HG03460 (cell line): ENCODE results near the gene CYB561A3.
A peak's percentile ranks its signal among the peaks of the same experiment; 100 is the strongest.
"Not testable (repeated sequence)": the region's sequence is repeated elsewhere in the genome, so short reads cannot be mapped to it uniquely, and the experiment has no call there.

Source experiments
- ATAC-seq: cut with Tn5 transposase; IDR thresholded peaks from one replicate; pipeline ENCODE4 v1.9.1; 2021; ENCODE audit not compliant: unreplicated experiment

The CYB561A3 gene, protein sequence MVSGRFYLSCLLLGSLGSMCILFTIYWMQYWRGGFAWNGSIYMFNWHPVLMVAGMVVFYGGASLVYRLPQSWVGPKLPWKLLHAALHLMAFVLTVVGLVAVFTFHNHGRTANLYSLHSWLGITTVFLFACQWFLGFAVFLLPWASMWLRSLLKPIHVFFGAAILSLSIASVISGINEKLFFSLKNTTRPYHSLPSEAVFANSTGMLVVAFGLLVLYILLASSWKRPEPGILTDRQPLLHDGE

DNA sequence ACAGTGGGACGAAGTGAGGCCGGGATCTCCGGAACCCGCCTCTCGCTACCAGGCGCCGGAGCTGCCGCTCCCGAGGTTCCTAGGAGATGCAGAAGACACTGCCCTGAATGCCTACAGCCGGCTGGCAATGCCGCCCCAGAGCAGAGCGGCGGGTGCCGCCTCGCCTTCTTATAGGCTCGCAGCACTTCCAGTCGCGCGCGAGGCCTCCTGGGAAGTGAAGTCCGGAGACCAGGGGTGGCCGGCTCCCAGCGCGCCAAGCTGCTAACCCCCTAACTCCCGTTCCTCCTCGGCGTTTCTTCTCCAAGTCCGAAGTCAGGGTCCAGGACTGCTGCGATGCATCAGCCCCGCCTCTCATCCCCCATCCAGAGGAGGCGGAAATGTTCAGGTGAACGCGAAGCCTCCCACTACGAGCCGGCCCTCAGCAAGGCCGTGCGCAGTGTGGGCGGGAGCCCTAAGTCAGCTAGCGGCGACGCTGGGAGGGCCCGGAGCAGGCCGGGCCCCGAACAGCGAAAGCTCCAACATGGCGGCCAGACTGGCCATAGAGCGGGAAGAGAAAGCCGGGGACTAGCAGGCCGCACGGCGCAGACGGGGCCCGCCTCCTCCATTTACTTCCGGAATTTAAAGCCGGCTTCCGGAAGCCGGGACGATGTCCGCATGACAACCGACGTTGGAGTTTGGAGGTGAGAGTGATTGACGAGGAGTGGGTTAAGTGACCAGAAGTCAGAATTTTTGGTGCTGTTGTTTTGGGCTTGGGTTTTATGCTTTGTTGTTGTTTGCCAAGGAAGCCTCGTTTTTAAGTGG is at the start of gene CYB561A3, which contains the start of gene TMEM138:
TSS of gene CYB561A3 (minus strand) at position 142 of the 801 bp plus-strand sequence. CDS start 5,169 bp downstream, outside the sequence.
TSS of gene TMEM138 (plus strand) at position 634 of the 801 bp plus-strand sequence. CDS start 2,017 bp downstream, outside the sequence.
- peak; percentile 81 for ATAC-seq

DNA sequence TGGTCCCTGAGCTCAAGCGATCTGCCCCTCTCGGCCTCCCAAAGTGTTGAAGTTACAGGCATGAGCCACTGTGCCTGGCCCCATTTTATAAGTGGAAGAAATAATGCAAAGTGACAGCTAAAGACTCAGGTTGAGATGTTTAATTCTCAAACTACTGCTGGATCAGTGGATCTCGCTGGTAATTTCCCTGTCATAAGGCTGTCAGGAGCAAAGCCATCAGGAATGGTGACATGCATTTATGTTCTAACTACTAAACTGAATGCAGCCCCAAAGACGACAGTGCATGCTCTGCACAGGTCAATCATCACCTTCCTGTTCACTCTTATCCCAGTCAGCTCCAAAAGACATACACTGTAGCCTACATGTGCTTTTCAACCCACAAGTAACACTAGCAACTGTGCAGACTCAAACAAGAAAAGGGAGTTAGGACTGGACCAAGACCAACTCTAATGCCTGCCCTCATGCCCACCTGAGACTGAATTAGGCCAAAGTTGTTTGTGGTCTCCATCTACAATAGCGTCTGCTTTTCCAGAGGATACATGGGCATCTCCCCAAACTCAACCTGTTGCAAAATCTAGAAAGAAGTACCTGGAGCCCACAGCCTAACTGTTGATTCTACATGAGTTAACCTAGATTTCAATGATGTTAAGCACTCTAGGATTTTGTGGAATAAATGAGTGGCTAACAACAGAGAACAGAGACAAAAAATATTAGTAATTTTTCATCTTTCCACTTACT is 45.5 kb upstream of the CYB561A3 start:
- no peak for ATAC-seq

DNA sequence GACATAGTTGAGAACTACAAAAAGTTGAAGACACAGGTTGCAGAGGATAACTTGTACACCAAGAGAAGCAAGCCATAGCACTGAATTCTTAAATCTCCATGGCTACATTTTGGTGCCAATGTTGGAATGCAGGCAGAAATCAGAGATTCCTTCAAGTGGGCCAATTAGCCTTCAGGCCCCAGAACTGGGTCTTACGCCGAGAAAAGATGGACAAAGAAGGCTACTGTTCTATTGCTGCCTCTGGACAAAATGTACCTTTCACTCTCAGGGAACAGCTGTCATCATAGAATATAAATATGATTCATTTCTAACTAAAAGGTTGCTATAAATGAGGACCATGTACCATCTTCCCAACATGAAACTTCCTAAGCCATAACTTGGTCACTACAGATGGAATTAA is 44.4 kb upstream of the CYB561A3 start:
- ATAC-seq = no peak

DNA sequence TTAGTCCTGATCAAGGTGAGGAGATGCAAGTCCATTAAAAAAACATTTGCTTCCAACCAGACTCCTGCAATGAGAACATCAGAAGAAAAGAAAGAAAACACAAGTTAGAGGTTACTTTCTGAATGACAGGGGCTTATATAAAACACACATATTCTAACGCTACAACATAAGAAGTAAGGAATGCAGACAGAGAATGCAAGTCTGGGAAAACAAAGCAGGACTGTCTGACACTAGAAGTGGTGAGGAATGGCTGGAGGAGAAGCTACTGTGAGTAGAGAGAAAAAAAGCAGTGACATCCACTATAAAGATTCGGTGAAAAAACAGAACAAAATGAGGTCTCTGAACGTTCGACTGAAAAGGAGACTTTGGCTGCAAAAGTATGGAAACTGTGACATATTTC is 43.0 kb upstream of the CYB561A3 start:
- no peak for ATAC-seq

DNA sequence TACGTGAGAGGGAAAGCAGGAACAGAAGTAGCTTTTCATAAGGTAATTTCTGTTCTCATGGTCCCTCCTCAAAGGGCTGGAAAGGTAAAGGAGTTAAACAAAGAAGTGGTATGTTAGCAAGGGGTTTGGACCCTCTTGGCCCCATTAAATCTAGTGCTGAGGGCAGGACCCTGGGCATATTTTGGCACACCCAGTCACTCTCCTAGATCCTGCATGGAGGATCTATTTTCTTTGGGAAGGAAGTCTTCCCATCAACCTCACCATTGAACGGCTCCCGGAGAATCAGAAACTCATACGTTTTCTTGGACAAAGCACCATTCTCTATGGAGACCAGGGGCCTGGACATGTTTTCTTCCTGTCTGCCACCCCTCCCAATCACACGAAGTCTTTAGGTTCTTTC is 42.4 kb upstream of the CYB561A3 start:
- no peak for ATAC-seq

DNA sequence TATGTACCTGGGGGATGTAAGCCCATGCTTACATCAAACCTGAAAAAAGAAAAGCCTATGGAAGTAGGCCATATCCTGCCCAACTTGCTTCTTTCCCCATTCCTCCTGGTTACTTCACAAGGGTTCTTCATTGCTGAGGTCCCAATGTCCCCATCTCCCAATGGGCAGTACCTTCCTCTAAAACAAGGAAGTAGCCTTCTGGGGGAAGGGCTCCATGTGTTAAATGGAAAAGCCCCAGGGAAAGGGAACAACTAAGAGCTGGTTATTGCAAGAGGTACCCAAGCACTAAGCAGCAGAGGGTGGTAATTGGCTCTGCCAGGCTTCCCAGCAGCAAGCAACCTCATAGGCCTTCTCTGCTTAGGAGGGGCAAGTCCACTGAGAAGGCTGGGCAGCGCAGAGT is 42.0 kb upstream of the CYB561A3 start:
- no peak for ATAC-seq

DNA sequence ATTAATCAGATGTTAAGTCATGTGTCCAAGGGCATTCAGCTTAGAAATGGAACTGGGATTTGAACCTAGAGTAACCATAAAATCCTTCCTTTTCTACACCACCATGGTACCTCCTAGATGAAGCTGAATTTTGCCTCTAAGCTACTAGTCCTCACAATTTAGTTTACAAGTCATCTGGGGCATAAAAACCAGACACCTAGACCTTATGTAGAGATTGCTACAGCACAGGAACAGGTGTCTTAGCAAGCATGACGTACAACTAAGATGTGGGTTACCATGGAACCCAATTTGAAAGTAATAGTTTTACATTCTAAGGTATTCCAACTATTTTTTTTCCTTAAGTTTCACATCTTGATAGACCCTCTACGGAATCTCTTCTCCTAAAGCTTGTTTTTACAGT is 39.9 kb upstream of the CYB561A3 start:
- ATAC-seq = no peak

DNA sequence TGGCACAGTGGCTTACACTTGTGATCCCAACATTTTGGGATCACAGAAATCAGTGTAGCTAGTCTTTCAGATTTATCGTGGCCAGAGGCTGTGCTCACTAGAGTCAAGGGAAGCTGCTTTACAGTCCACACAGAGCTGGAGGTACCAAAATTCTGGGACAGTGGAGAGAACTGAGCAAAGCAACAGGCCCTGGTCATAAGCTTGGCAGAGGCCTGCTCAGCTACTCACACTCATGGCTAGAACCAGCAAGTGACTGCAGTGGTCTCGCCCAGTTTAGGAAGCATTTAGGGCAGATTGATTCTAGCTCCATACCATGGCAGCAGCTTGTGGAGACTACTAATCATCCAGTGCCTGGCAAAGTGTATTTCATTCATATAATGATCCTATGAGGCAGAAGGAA is 39.5 kb upstream of the CYB561A3 start:
- no peak for ATAC-seq

DNA sequence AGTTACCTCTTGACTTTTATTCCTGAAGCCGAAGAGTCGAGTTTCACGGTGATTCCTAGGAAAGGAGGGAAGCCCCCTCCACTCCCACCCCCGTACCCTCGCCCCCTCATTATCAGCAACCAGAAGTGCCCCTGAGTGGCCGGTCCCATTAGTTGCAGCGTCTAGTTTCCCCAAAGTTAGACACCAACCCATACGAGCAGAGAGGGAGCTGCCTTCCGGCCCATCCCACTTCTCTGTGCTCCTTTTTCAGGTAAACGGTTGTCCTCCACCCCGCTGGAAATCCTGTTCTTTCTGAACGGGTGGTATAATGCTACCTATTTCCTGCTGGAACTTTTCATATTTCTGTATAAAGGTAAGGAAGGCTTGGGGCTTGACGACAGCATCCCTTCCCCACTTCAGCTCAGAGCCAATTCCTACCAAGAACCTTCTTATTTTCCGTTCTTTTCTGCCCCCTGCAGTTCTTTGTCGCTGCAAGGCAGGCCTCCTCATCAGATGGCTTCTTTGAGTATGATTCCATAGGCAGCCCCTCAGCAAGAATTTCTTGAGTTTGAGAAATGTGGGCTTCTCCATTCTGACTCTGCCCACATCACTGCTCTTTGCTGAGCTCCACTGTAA is 31.4 kb upstream of the CYB561A3 start:
- ATAC-seq = no peak

DNA sequence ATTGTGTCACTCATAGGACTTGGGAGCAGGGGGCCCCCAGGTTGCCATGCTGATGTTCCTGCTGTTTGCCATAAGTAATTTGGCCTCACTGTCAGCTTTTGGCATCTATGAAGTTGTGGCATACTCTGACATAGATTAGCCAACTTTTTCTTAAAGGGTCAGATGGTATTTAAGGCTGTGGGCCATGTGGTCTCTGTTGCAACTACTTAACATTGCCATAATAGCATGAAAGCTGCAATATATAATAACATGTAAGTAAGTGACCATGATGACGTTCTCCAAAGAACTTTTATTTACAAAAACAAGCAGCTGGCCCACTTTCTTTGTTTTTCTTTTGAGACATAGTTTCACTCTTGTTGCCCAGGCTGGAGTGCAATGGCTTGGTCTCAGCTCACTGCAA is 28.5 kb upstream of the CYB561A3 start:
- no peak for ATAC-seq

DNA sequence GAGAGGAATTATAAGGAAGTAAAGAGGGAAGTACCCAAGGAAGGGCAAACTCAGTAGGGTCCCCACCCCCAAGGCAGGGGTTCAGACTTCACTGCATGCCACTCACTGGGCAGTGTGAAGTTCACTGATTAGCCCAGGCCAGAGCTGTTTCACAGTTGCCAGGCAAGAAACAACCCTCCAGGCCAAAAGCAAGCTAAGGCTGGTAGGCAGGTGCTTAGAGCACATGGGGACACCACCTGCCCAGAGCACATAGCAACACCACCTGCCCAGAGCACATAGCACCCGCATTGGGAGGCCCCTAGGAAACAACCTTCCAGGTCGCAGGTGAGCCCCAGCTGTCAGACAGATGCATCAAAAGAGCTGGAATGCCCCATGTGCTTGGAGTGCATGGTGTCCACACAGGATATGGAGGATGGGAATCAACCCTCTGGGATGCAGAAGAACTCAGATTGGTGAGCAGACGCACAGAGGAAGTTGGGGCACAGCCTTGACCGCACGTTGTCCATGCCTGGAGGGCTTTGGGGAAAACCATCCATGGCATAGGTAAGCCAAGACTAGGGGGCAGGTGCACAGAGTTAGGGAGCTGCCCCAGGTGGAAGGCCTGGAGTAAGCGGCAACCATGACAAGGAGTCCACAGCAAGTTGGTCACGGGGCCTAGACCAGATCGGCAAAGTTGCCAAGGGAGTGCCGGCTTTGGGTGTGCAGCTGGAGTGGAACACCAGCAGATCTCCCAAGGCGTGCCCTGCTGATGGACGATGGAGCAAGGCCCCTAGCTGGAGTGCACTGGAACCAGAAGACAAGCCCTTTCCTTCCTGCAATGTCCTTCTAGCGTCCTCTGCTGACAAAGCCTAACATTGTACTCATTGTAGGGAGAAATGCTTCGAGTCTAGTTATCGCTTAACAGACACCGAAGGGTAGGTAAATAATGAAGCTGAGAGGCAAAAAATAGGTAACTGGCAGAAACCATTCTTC is 22.9 kb upstream of the CYB561A3 start:
- no peak for ATAC-seq

DNA sequence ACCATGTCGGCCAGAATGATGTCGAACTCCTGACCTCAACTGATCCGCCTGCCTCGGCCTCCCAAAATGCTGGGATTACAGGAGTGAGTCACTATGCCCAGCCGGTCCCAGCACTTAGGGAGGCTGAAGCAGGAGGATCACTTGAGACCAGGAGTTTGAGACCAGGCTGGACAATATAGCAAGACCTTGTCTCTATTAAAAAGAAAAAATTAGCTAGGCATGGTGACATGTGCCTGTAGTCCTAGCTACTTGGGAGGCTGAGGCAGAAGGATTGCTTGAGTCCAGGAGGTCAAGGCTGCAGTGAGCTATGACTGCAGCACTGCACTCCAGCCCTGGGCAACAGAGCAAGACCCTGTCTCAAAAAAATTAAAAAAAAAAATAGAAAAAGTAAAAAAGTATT is 22.2 kb upstream of the CYB561A3 start:
- ATAC-seq = not testable (repeated sequence)

DNA sequence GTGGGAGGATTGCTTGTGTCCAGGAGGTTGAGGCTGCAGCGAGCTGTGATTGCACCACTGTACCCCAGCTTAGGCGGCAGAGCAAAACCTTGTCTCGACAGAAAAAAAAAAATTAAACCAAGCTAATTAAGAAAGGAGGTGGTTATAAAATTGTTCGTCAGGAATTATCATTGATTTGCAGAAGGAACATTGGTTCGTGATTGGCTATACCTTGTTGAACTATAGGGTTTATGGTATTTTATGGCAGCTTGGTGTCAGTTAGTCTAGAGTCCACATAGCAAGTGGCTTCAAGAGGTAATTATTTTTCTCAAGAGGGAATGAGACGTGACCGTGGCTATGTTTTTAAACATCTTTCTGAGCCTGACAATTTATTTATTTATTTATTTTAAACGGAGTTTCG is 19.2 kb upstream of the CYB561A3 start:
- no peak for ATAC-seq

DNA sequence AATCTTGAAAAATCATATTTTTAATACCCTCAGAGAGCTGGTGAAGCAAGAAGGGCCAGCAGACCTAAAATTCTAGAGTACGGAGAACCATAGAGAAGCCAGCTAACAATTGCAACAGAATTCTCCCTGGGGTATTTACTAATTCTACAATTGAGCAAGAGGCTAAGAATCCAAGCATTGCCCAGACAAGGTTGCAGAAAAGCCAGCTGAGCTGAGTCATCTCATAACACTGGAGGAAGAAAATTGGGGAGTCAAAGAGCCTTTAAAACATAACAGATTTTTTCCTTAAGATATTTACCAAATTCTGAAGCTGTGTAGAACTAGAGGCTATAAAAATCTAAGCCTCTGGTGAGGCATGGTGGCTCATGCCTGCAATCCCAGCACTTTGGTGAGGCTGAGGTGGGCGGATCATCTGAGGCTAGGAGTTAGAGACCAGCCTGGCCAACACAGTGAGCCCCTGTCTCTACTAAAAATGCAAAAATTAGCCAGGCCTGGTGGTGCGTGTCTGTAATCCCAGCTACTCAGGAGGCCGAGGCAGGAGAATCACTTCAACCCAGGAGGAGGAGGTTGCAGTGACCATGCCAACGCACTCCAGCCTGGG is 17.1 kb upstream of the CYB561A3 start:
- ATAC-seq = no peak

DNA sequence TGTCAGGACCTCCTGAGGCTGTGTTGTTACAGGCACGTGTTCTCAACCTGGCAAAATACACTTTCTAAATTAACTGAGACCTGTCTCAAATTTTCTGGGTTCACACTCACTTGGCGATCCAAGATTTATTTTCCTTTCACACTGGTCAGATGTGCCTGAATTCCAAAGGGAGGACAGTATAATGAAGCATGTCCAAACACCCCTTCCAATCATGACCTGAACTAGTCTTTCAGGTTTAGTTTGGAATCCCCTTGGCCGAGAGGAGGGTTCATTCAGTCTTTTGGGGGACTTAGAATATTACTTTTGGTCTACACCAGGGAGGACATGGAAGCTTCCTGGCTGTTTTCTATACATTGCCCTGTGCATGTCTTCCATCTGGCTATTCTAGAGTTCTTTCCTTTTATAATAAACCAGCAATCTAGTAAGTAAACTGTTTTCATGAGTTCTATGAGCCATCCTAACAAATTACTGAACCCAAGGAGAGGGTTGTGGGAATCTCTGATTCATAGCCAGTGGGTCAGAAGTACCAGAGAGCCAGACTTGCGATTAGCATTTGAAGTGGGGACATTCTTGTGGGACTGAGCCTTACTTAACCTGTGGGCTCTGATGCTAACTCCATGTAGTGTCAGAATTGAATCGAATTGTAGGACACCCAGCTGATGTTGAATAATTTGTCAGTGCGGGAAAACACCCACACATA is 15.9 kb upstream of the CYB561A3 start:
- no peak for ATAC-seq

DNA sequence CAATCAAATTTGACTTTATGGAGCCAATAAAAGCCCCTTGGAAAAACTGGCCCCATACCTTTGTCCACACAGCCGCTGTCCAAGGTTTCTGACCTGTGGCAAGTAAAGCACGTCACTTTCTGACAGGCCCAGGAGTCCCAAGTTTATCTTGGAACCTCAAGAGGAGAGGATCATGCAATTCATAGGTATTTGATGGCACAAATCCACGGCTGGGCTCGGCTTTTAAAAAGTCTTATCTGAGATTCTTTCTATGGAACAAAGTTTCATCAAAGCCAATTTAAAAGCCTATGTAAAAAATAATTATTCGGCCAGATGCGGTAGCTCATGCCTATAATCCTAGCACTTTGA is 14.1 kb upstream of the CYB561A3 start:
- no peak for ATAC-seq

DNA sequence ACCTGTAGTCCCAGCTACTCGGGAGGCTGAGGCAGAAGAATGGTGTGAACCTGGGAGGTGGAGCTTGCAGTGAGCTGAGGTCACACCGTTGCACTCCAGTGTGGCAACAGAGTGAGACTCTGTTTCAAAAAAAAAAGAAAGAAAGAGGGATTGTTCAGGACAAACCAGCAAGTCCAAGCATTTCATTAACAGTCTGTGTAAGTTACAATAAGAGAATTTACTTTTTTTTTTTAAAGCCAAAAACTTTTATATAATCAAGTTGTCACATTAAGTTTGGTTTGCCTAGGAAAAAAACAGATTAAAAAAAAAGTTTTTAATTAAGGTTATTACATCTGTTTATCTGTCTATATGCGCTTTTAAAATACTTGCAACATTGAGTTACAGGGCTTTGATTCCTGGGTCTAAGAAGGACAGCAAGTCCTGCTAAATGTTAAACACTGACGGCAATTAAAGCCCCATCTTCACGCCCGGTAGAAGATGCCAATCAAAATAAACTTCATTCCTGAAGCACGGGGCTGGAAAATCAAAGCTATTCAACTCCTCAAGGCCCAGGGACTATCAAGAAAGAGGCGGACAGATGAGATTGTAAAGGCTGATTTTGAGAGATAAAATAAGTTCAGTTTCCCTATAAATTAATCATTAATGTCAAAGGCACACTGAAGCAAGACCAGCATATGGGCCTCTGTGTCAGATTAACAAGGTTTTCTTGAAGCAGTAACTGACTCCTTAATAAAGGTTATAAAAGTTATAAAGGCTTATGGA is 11.2 kb upstream of the CYB561A3 start:
- no peak for ATAC-seq

DNA sequence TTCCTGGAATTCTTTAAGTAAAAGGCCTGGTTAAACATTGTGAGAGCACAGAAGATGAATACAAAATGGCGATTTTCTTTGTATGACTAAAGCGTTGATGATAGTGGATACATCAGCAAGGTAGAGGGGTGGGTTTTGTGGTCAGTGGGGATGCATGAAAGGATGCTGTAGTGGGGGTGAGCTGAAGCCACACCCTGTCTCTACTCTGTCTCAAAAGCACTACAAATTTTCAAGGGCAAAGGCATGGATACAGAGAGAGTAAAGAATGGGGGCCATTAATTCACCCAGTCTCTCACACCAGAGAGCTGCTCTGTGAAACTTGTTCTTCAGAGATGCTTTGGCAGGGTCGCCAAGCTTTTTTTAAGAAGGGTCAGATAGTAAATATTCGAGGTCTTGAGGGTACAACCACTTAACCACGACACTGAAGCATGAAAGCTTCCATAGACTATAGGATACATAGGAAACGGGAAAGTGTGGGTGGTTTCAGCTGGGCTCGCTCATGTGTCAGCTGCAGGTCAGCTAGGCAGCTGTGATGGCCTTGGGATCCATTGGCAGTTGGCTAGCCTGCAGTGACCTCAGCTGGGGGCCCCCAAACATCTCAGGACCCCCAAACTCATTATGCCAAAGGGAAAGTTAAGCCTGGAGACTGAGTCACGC is 8.8 kb upstream of the CYB561A3 start:
- ATAC-seq = no peak
